Keratinocyte (primary cell): ENCODE data around the gene CERT1.

Source experiments
- CTCF ChIP-seq, 3 experiments: IDR thresholded peaks in 1 of 3; conservative IDR thresholded peaks in 1 of 3; optimal IDR thresholded peaks in 1 of 3; 2 replicates in 2 of 3; 3 replicates in 1 of 3; pipeline versions ENCODE3 to v1.5.1; 2011; ENCODE audit warnings: low read length in 3 of 3, mild to moderate bottlenecking in 3 of 3, moderate library complexity in 2 of 3, control low read depth in 1 of 3, inconsistent platforms in 1 of 3; ENCODE audit not compliant: insufficient read depth in 2 of 3; ENCODE audit errors: extremely low read depth in 1 of 3
- EZH2 ChIP-seq: IDR thresholded peaks from one replicate; pipeline ENCODE4 v1.6.1; 2012; ENCODE audit warnings: inconsistent platforms, mild to moderate bottlenecking, low read length, moderate library complexity

- no peak for TF ChIP-seq CTCF (optimal IDR thresholded peaks at IDR 0.05 in 1 of 3, IDR thresholded peaks at IDR 0.05 in 1 of 3, conservative IDR thresholded peaks at IDR 0.05 in 1 of 3; ENCODE audit: extremely low read depth in 1 of 3, insufficient read depth in 2 of 3, low read length in 3 of 3)
- no peak for TF ChIP-seq EZH2
Measured at GRCh38 chr5:75512383-75513074, 1.1 kb upstream of the CERT1 start.
